CD4-positive, CD25-positive, alpha-beta regulatory T cell (primary cell): ENCODE results near the gene MCU. TPM values are rescaled to one million over a fixed set of nuclear protein-coding genes. Genes with fewer than 3 reads are reported as not detected.

ENCODE experiments used
- ATAC-seq, 2 donors: fragments of 150-1000 bp; cut with Tn5 transposase; one replicate each; pipeline ENCODE4 v1.10.0; 2021; ENCODE audit warnings: low read depth in 2 of 2, moderate number of reproducible peaks in 2 of 2, moderate library complexity in 1 of 2
- DNase-seq, 3 donors: peaks; one replicate each; pipeline versions ENCODE4 v3.0.0 to v3.0.0-alpha.2; 2012 to 2022; ENCODE audit warnings: mixed read lengths in 1 of 3
- H3K27ac ChIP-seq: one replicate; pipeline ENCODE4 v1.7.0; 2013; ENCODE audit warnings: mild to moderate bottlenecking, low read length; ENCODE audit not compliant: insufficient read depth, poor library complexity, severe bottlenecking
- H3K27me3 ChIP-seq: one replicate; pipeline ENCODE4 v1.7.0; 2013; ENCODE audit warnings: low read length; ENCODE audit not compliant: control insufficient read depth, insufficient read depth
- H3K36me3 ChIP-seq: one replicate; pipeline ENCODE4 v1.7.0; 2013; ENCODE audit warnings: mild to moderate bottlenecking, low read length, moderate library complexity; ENCODE audit not compliant: control insufficient read depth, insufficient read depth
- H3K4me1 ChIP-seq: 2 replicates; pipeline ENCODE4 v1.7.0; 2013; ENCODE audit warnings: mild to moderate bottlenecking, low read length; ENCODE audit not compliant: insufficient read depth, control insufficient read depth, poor library complexity, severe bottlenecking
- H3K4me3 ChIP-seq: one replicate; pipeline ENCODE4 v1.7.0; 2013; ENCODE audit warnings: low read depth, mild to moderate bottlenecking, low read length, moderate library complexity
- H3K9me3 ChIP-seq, 2 experiments: 1 replicate in 1 of 2; 2 replicates in 1 of 2; pipeline ENCODE4 v1.7.0; 2013; ENCODE audit warnings: low read length in 2 of 2, mild to moderate bottlenecking in 1 of 2, moderate library complexity in 1 of 2; ENCODE audit not compliant: control insufficient read depth in 2 of 2
- H3K27ac Mint-ChIP-seq, 3 donors: one replicate each; pipeline ENCODE4 v1.8.0; 2020 to 2022; ENCODE audit warnings: mild to moderate bottlenecking in 3 of 3, mixed read lengths in 3 of 3, moderate library complexity in 2 of 3
- H3K27me3 Mint-ChIP-seq: one replicate; pipeline ENCODE4 v1.8.0; 2022; ENCODE audit warnings: mild to moderate bottlenecking, mixed read lengths
- H3K36me3 Mint-ChIP-seq: one replicate; pipeline ENCODE4 v1.8.0; 2020; ENCODE audit warnings: mixed read lengths
- H3K4me1 Mint-ChIP-seq, 4 donors: one replicate each; pipeline ENCODE4 v1.8.0; 2020 to 2022; ENCODE audit warnings: mixed read lengths in 4 of 4, mild to moderate bottlenecking in 1 of 4
- H3K4me3 Mint-ChIP-seq, 4 donors: one replicate each; pipeline ENCODE4 v1.8.0; 2020 to 2022; ENCODE audit warnings: mild to moderate bottlenecking in 4 of 4, mixed read lengths in 4 of 4, moderate library complexity in 3 of 4
- H3K9me3 Mint-ChIP-seq, 7 donors: one replicate each; pipeline ENCODE4 v1.8.0; 2020 to 2022; ENCODE audit warnings: mixed read lengths in 7 of 7, mild to moderate bottlenecking in 3 of 7, moderate library complexity in 2 of 7
- polyA plus RNA-seq, 4 donors: library from polyadenylated mRNA; unstranded; fragments of 300-500 nt; fragmentation: Illumina TruSeq; gene quantifications; one replicate each; pipeline ENCODE4 v1.2.3, GENCODE V29; 2021
- total RNA-seq: library from RNA; stranded (reverse); gene quantifications from one replicate; pipeline ENCODE4 v1.2.3, GENCODE V29; 2022

MCU gene
- total and polyA plus RNA-seq, 5 donors from 2014 or later, result 9.0 to 15.6 (median 11.9) TPM

DNA sequence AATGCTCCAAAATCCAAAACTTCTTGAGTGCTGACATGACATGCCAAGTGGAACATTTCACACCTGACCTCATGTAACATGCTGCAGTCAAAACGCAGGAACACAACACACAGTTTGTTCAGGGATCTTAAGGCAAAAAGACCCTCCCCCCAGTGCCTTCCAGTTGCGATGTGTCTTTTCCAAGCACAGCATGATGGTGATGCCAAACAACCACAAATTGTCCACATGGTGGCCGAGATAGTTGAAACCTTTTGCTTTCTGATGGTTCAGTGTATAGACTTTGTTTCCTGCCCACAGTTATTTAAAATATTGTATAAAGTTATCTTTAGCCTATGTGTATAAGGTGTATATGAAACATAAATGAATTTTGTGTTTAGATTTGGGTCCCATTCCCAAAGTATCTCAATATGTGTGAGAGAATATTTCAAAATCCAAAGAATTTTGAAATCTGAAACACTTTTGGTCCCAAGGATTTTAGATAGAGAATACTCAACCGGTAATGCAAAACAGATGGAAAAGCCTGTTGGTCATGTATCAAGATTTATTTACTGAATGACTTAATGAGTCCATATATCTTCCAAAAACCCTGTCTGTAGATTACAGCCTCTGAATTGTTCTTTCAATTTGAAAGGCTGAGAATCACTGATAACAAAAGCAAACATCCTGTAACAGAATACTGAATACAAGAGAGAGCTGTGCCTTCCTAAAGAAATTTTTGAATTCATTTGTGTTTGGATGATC, 108.2 kb downstream of the MCU start:
- H3K27me3 Mint-ChIP-seq, result no peaks in the 10 kb centered on the region
- no peaks in the 10 kb centered on the region for H3K9me3 ChIP-seq
- H3K4me3 ChIP-seq, result no peak overlapping the region
- no peak for DNase-seq
- H3K36me3 ChIP-seq, result no peaks in the 10 kb centered on the region
- H3K27ac ChIP-seq, result peak overlapping the region; percentile 59
- no peaks in the 10 kb centered on the region for H3K36me3 Mint-ChIP-seq
- H3K4me1 ChIP-seq, result peaks cover 17% of the 10 kb centered on the region
- H3K4me1 Mint-ChIP-seq, result peaks cover 15 to 36% (median 29%) of the 10 kb centered on the region in 4 donors
- H3K9me3 Mint-ChIP-seq, result no peaks in the 10 kb centered on the region
- ATAC-seq, result no peak
- no peaks in the 10 kb centered on the region for H3K27me3 ChIP-seq
- peak overlapping the region; percentile 84 to 89 (median 86) for H3K27ac Mint-ChIP-seq
- H3K4me3 Mint-ChIP-seq, result peak overlapping the region in 1 of 4 donors; percentile 61

DNA sequence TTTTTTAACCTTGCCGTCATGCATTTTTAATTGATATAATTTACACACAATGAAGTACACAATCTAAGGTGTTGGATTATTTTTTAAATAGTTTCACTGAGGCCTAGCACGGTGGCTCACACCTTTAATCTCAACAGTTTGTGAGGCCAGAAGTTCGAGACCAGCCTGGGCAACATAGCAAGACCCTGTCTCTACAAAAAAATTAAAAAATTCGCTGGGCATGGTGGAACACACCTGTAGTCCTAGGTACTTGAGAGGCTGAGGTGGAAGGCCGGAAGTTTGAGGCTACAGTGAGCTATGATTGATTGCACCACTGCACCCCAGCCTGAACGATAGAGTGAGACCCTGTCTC, 108.8 kb downstream of the MCU start:
- DNase-seq, result no peak
- ATAC-seq, result no peak
- Mint-ChIP-seq H3K27ac (peak overlapping the region; percentile 84 to 89 (median 86)), H3K36me3 (peaks cover under 1% of the 10 kb centered on the region), H3K4me3 (peak overlapping the region in 3 of 4 donors; percentile 11 to 61 (median 53)), H3K4me1 (peaks cover 15 to 40% (median 32%) of the 10 kb centered on the region in 4 donors), H3K9me3 (no peaks in the 10 kb centered on the region), H3K27me3 (no peaks in the 10 kb centered on the region)
- H3K4me3 ChIP-seq, result no peak overlapping the region
- no peaks in the 10 kb centered on the region for H3K27me3 ChIP-seq
- H3K9me3 ChIP-seq, result no peaks in the 10 kb centered on the region
- no peaks in the 10 kb centered on the region for H3K36me3 ChIP-seq
- H3K27ac ChIP-seq, result peak overlapping the region; percentile 59
- peaks cover 17% of the 10 kb centered on the region for H3K4me1 ChIP-seq

- H3K36me3 ChIP-seq, result no peaks in the 10 kb centered on the region
- H3K27me3 ChIP-seq, result no peaks in the 10 kb centered on the region
- peak overlapping the region; percentile 38 to 61 (median 55) for H3K4me3 Mint-ChIP-seq
- peaks cover 15 to 43% (median 33%) of the 10 kb centered on the region in 4 donors for H3K4me1 Mint-ChIP-seq
- H3K4me1 ChIP-seq, result peaks cover 17% of the 10 kb centered on the region
- H3K27ac Mint-ChIP-seq, result peak overlapping the region; percentile 61 to 89 (median 84)
- peaks cover 3% of the 10 kb centered on the region for H3K36me3 Mint-ChIP-seq
- no peaks in the 10 kb centered on the region for H3K27me3 Mint-ChIP-seq
- H3K9me3 Mint-ChIP-seq, result no peaks in the 10 kb centered on the region
- no peaks in the 10 kb centered on the region for H3K9me3 ChIP-seq
- peak; percentile 62 to 76 for ATAC-seq
- H3K4me3 ChIP-seq, result peak overlapping the region; percentile 52
- DNase-seq, result peak in 2 of 3 donors; percentile 35 to 40
- peak overlapping the region; percentile 59 for H3K27ac ChIP-seq
Observed at GRCh38 chr10:72801263-72801868, 109.4 kb downstream of the MCU start.

DNA sequence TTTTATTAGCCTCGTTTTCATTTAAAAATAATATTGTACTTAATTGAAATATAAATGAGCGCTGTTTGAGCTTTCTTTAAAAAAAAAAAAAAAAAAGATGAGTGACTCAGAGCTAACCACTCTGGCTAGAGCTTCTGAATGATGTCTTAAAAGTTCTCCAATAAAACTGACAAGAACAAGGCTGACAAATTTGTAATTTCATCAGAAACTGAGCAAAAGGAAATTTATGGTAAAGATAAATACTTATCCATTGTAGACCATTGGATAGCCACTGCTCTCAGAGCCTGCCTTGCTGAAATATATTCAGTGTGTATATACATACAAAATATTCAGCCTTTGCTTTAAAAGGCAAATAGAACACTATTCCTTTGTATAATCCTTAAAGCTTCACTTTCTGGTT, 110.4 kb downstream of the MCU start:
- Histone ChIP-seq H3K36me3 (no peaks in the 10 kb centered on the region), H3K4me3 (no peak overlapping the region), H3K27ac (no peak overlapping the region), H3K4me1 (peaks cover 17% of the 10 kb centered on the region), H3K27me3 (no peaks in the 10 kb centered on the region), H3K9me3 (no peaks in the 10 kb centered on the region)
- ATAC-seq, result no peak
- Mint-ChIP-seq H3K27me3 (no peaks in the 10 kb centered on the region), H3K4me1 (peaks cover 20 to 43% (median 33%) of the 10 kb centered on the region in 4 donors), H3K27ac (peak overlapping the region; percentile 40 to 89 (median 85)), H3K36me3 (peaks cover 3% of the 10 kb centered on the region), H3K9me3 (no peaks in the 10 kb centered on the region), H3K4me3 (peak overlapping the region in 1 of 4 donors; percentile 47)
- no peak for DNase-seq

DNA sequence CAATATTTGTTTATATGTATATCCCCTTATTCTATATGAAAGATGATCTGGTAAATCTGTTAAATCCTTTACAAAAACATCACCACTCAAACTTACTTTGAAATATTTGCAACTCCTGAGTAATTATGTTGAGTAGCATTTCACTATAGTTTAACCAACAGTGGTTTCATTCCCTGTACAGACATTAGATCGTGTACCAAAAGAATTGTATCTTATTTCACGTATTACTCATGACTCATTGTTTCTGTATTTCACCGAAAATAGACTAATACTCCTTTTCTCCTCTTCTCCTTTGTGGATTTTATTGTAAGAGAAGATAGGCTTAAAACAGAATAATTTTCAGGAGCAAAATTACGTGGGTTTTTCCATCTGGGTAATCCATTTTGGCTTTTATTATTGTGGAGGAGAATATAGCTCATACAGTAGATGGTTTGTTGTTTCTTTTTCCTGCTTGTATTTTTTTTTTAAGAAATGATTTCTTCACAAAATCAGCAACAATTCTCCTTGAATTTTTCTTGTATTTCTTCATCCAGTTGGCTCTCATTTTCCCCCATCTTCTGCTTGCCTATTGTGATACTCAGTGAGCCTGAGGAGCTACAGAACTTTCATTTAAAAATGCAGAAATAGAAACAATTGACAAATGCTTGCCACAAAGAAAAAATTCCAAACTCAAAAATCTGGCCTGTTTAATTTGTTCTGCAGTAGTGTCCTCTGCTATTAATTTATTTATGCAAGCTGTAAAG, 111.0 kb downstream of the MCU start:
- H3K9me3 ChIP-seq, result no peaks in the 10 kb centered on the region
- no peak overlapping the region for H3K27ac ChIP-seq
- H3K4me1 ChIP-seq, result peaks cover 17% of the 10 kb centered on the region
- Mint-ChIP-seq H3K36me3 (peaks cover 3% of the 10 kb centered on the region), H3K27ac (peak overlapping the region; percentile 82 to 89 (median 85)), H3K4me1 (peaks cover 19 to 43% (median 33%) of the 10 kb centered on the region in 4 donors), H3K4me3 (peak overlapping the region in 2 of 4 donors; percentile 16 to 47), H3K27me3 (no peaks in the 10 kb centered on the region), H3K9me3 (no peaks in the 10 kb centered on the region)
- H3K27me3 ChIP-seq, result no peaks in the 10 kb centered on the region
- no peak overlapping the region for H3K4me3 ChIP-seq
- no peak for ATAC-seq
- no peak for DNase-seq
- H3K36me3 ChIP-seq, result no peaks in the 10 kb centered on the region

- no peaks in the 10 kb centered on the region for H3K36me3 ChIP-seq
- Mint-ChIP-seq H3K36me3 (peaks cover 21% of the 10 kb centered on the region), H3K4me1 (peaks cover 11 to 29% (median 18%) of the 10 kb centered on the region in 4 donors), H3K27ac (no peak overlapping the region), H3K27me3 (no peaks in the 10 kb centered on the region), H3K4me3 (no peak overlapping the region), H3K9me3 (peaks cover 0 to 3% (median 0%) of the 10 kb centered on the region in 7 donors)
- no peak for DNase-seq
- H3K27me3 ChIP-seq, result no peaks in the 10 kb centered on the region
- no peak overlapping the region for H3K4me3 ChIP-seq
- no peaks in the 10 kb centered on the region for H3K9me3 ChIP-seq
- ATAC-seq, result no peak
- no peak overlapping the region for H3K27ac ChIP-seq
- no peaks in the 10 kb centered on the region for H3K4me1 ChIP-seq
Observed at GRCh38 chr10:72808001-72808400, 116.1 kb downstream of the MCU start.

- H3K4me1 Mint-ChIP-seq, result peaks cover 11 to 29% (median 15%) of the 10 kb centered on the region in 4 donors
- H3K27ac Mint-ChIP-seq, result no peak overlapping the region
- Histone ChIP-seq H3K4me1 (no peaks in the 10 kb centered on the region), H3K36me3 (no peaks in the 10 kb centered on the region), H3K27ac (no peak overlapping the region), H3K9me3 (no peaks in the 10 kb centered on the region), H3K4me3 (no peak overlapping the region), H3K27me3 (no peaks in the 10 kb centered on the region)
- H3K4me3 Mint-ChIP-seq, result no peak overlapping the region
- DNase-seq (no peak), ATAC-seq (no peak)
- peaks cover 0 to 3% (median 0%) of the 10 kb centered on the region in 7 donors for H3K9me3 Mint-ChIP-seq
- no peaks in the 10 kb centered on the region for H3K27me3 Mint-ChIP-seq
- H3K36me3 Mint-ChIP-seq, result peaks cover 21% of the 10 kb centered on the region
Observed at GRCh38 chr10:72809006-72809405, 117.1 kb downstream of the MCU start.
